Thyroid gland (tissue), 4 donors: ENCODE data around the gene CCNE1.

Source experiments
- CTCF ChIP-seq, 6 experiments: fragments of 200-600 bp in 3 of 6; fragments of 450-650 bp in 3 of 6; sonication (generic) in 3 of 6; IDR thresholded peaks; one replicate each; pipeline ENCODE4 v1.5.1; 2016 to 2019; ENCODE audit warnings: antibody characterized with exemption in 6 of 6, mild to moderate bottlenecking in 2 of 6, inconsistent platforms in 1 of 6, moderate library complexity in 1 of 6
- POLR2A ChIP-seq, 2 donors: fragments of 450-650 bp; IDR thresholded peaks; one replicate each; pipeline ENCODE4 v1.6.1; 2017; ENCODE audit warnings: antibody characterized with exemption in 2 of 2, mild to moderate bottlenecking in 2 of 2, moderate library complexity in 1 of 2

DNA sequence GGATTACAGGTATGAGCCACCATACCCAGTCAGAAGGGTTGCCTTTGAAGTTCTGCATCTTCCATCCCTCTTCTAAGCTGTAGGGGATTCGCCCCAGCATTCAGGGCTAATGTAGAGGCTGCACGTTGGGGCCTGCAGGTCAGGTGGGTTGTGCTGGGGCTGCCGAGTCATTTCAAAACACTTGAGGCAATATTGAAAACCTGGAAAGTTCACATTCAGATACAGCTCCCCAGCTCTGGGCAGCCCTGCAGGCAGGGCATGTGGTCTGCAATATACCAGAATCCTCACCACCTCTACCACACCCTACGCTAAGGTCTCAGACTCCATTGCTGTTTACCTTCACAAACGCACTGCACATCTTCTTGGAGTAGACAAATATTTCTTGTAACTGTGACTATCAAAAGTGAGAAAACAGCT, 24.6 kb downstream of the CCNE1 start:
- no peak for TF ChIP-seq CTCF (IDR thresholded peaks at IDR 0.05)
- TF ChIP-seq POLR2A (IDR thresholded peaks at IDR 0.05) = no peak
